HG02885 (cell line): ENCODE measurements around the gene RPUSD4.

ENCODE experiments used
- ATAC-seq: cut with Tn5 transposase; IDR thresholded peaks from one replicate; pipeline ENCODE4 v1.9.1; 2021; ENCODE audit warnings: mild to moderate bottlenecking; ENCODE audit not compliant: unreplicated experiment, poor library complexity

Gene RPUSD4

GRCh38 chr11:126159719-126160344 is 51.6 kb downstream of the RPUSD4 start:
- no peak for ATAC-seq

- ATAC-seq = no peak
Measured at GRCh38 chr11:126158054-126158791, 53.2 kb downstream of the RPUSD4 start.

GRCh38 chr11:126157326-126158030 is 54.0 kb downstream of the RPUSD4 start:
- no peak for ATAC-seq

GRCh38 chr11:126156814-126157213 is 54.6 kb downstream of the RPUSD4 start:
- ATAC-seq = no peak

- ATAC-seq = no peak
Measured at GRCh38 chr11:126155402-126156187, 55.9 kb downstream of the RPUSD4 start.

GRCh38 chr11:126154691-126155090 is 56.8 kb downstream of the RPUSD4 start:
- ATAC-seq = no peak

- ATAC-seq = no peak
Measured at GRCh38 chr11:126153972-126154371, 57.5 kb downstream of the RPUSD4 start.

GRCh38 chr11:126153006-126153405 is 58.4 kb downstream of the RPUSD4 start:
- no peak for ATAC-seq

GRCh38 chr11:126152586-126152985 is 58.9 kb downstream of the RPUSD4 start:
- no peak for ATAC-seq

- no peak for ATAC-seq
Measured at GRCh38 chr11:126152152-126152551, 59.3 kb downstream of the RPUSD4 start.
